ENCODE measurements around the gene SNX25.

The SNX25 gene

GRCh38 chr4:185263419-185263818 lies 54.0 kb downstream of the SNX25 start:
- DNase-seq (ENCODE audit: low read depth) = no peak

- DNase-seq (ENCODE audit: low read depth) = no peak
Observed at GRCh38 chr4:185265942-185266341, 56.5 kb downstream of the SNX25 start.

- DNase-seq (ENCODE audit: low read depth) = no peak
Observed at GRCh38 chr4:185269286-185269685, 59.9 kb downstream of the SNX25 start.

- no peak for DNase-seq (ENCODE audit: low read depth)
Observed at GRCh38 chr4:185270037-185270436, 60.6 kb downstream of the SNX25 start.

- DNase-seq (ENCODE audit: low read depth) = no peak
Observed at GRCh38 chr4:185270885-185271284, 61.5 kb downstream of the SNX25 start.

GRCh38 chr4:185272245-185272644 lies 62.8 kb downstream of the SNX25 start:
- no peak for DNase-seq (ENCODE audit: low read depth)

- DNase-seq (ENCODE audit: low read depth) = no peak
Observed at GRCh38 chr4:185275501-185275900, 66.1 kb downstream of the SNX25 start.

GRCh38 chr4:185276036-185276435 lies 66.6 kb downstream of the SNX25 start:
- no peak for DNase-seq (ENCODE audit: low read depth)

GRCh38 chr4:185278716-185279115 lies 69.3 kb downstream of the SNX25 start:
- no peak for DNase-seq (ENCODE audit: low read depth)

- no peak for DNase-seq (ENCODE audit: low read depth)
Observed at GRCh38 chr4:185280608-185281007, 71.2 kb downstream of the SNX25 start.

GRCh38 chr4:185282968-185283367 lies 73.6 kb downstream of the SNX25 start:
- no peak for DNase-seq (ENCODE audit: low read depth)

GRCh38 chr4:185283723-185284122 lies 74.3 kb downstream of the SNX25 start:
- DNase-seq (ENCODE audit: low read depth) = no peak

- no peak for DNase-seq (ENCODE audit: low read depth)
Observed at GRCh38 chr4:185285632-185286393, 76.4 kb downstream of the SNX25 start.

GRCh38 chr4:185286571-185286970 lies 77.2 kb downstream of the SNX25 start:
- DNase-seq (ENCODE audit: low read depth) = no peak

GRCh38 chr4:185287031-185287430 lies 77.6 kb downstream of the SNX25 start:
- no peak for DNase-seq (ENCODE audit: low read depth)

- no peak for DNase-seq (ENCODE audit: low read depth)
Observed at GRCh38 chr4:185290018-185290607, 80.7 kb downstream of the SNX25 start.

- DNase-seq (ENCODE audit: low read depth) = no peak
Observed at GRCh38 chr4:185290656-185291055, 81.3 kb downstream of the SNX25 start.

- DNase-seq (ENCODE audit: low read depth) = no peak
Observed at GRCh38 chr4:185293202-185293601, 83.8 kb downstream of the SNX25 start.

GRCh38 chr4:185296665-185297460 lies 87.5 kb downstream of the SNX25 start:
- no peak for DNase-seq (ENCODE audit: low read depth)

GRCh38 chr4:185298728-185299430 lies 89.5 kb downstream of the SNX25 start:
- DNase-seq (ENCODE audit: low read depth) = no peak

- DNase-seq (ENCODE audit: low read depth) = no peak
Observed at GRCh38 chr4:185304541-185304940, 95.1 kb downstream of the SNX25 start.

- DNase-seq (ENCODE audit: low read depth) = no peak
Observed at GRCh38 chr4:185304944-185305690, 95.7 kb downstream of the SNX25 start.

Data from stimulated activated CD8-positive, alpha-beta memory T cell treated with anti-CD3 and anti-CD28 coated beads, Interleukin-7, amount 100 ng/mL, for 24 hours (primary cell).